GM12875 (cell line): Measurements from ENCODE around the gene NUP107.

Experiments
- H3K4me3 ChIP-seq: one replicate; pipeline ENCODE4 v1.5.1; 2011; ENCODE audit warnings: low read depth, low read length, control low read depth
- TF ChIP-seq, protein P1 (sequence below): IDR thresholded peaks from 2 replicates; pipeline ENCODE4 v1.5.1; 2011; ENCODE audit warnings: low read depth, mild to moderate bottlenecking, control low read depth, inconsistent platforms, low read length, moderate library complexity, borderline replicate concordance; ENCODE audit not compliant: insufficient read depth

The NUP107 gene

DNA sequence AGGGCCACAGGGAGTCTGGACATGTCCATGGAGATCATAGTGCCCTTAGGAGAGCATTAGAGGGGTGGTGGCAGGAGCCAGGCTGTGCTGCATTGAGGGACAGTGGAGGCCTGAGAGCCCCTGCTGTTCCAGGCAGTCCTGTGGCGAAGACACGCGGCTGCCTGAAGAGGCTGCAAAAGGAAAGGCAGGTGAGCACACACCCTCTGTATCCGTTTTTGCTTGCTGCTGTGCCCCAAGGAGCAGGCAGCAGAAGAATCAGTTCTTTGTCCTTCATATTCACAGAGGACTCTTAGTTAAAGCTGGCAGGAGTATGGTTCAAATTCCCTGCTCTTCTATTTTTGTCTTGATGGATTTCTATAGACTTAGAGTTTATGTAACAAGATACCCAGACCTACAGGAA lies 63.7 kb downstream of the NUP107 start:
- TF ChIP-seq, protein P1, sequence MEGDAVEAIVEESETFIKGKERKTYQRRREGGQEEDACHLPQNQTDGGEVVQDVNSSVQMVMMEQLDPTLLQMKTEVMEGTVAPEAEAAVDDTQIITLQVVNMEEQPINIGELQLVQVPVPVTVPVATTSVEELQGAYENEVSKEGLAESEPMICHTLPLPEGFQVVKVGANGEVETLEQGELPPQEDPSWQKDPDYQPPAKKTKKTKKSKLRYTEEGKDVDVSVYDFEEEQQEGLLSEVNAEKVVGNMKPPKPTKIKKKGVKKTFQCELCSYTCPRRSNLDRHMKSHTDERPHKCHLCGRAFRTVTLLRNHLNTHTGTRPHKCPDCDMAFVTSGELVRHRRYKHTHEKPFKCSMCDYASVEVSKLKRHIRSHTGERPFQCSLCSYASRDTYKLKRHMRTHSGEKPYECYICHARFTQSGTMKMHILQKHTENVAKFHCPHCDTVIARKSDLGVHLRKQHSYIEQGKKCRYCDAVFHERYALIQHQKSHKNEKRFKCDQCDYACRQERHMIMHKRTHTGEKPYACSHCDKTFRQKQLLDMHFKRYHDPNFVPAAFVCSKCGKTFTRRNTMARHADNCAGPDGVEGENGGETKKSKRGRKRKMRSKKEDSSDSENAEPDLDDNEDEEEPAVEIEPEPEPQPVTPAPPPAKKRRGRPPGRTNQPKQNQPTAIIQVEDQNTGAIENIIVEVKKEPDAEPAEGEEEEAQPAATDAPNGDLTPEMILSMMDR: no peak
- no peak overlapping the region for H3K4me3 ChIP-seq

- TF ChIP-seq, protein P1: no peak
Measured at GRCh38 chr12:68755536-68756243, 68.9 kb downstream of the NUP107 start.

GRCh38 chr12:68759852-68760251 lies 73.1 kb downstream of the NUP107 start:
- TF ChIP-seq, protein P1: no peak
- no peak overlapping the region for H3K4me3 ChIP-seq

More at GRCh38 chr12:68755536-68756243, 68.9 kb downstream of the NUP107 start:
- no peak overlapping the region for H3K4me3 ChIP-seq

GRCh38 chr12:68760806-68761441 lies 74.1 kb downstream of the NUP107 start:
- H3K4me3 ChIP-seq: no peak overlapping the region
- TF ChIP-seq, protein P1: no peak

GRCh38 chr12:68761442-68761812 lies 74.6 kb downstream of the NUP107 start:
- no peak overlapping the region for H3K4me3 ChIP-seq
- TF ChIP-seq, protein P1: no peak

- TF ChIP-seq, protein P1: no peak
- no peak overlapping the region for H3K4me3 ChIP-seq
Measured at GRCh38 chr12:68761901-68762630, 75.3 kb downstream of the NUP107 start.
